ENCODE data around the gene APOA5. TPM values are rescaled to one million over a fixed set of nuclear protein-coding genes. Genes with fewer than 3 reads are reported as not detected.

The APOA5 gene
- total and polyA plus RNA-seq, 2 of the 13 experiments (the other 11 are each of a cell fraction or from before 2014, with no cell fraction given), result 44.0 to 49.1 TPM

DNA sequence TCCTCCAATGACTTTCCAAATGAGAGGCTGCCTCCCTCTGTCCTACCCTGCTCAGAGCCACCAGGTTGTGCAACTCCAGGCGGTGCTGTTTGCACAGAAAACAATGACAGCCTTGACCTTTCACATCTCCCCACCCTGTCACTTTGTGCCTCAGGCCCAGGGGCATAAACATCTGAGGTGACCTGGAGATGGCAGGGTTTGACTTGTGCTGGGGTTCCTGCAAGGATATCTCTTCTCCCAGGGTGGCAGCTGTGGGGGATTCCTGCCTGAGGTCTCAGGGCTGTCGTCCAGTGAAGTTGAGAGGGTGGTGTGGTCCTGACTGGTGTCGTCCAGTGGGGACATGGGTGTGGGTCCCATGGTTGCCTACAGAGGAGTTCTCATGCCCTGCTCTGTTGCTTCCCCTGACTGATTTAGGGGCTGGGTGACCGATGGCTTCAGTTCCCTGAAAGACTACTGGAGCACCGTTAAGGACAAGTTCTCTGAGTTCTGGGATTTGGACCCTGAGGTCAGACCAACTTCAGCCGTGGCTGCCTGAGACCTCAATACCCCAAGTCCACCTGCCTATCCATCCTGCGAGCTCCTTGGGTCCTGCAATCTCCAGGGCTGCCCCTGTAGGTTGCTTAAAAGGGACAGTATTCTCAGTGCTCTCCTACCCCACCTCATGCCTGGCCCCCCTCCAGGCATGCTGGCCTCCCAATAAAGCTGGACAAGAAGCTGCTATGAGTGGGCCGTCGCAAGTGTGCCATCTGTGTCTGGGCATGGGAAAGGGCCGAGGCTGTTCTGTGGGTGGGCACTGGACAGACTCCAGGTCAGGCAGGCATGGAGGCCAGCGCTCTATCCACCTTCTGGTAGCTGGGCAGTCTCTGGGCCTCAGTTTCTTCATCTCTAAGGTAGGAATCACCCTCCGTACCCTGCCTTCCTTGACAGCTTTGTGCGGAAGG, 40.9 kb upstream of the APOA5 start (continued):
- TF ChIP-seq ZNF329 (CRISPR knock-in tag; IDR thresholded peaks at IDR 0.05; ENCODE audit: low read depth) (0 out of 2 replicates have a peak, but pooled peaks have one; percentile 48), ZNF75D (CRISPR knock-in tag; IDR thresholded peaks at IDR 0.05; ENCODE audit: borderline replicate concordance) (no peak), SP140L (CRISPR knock-in tag; IDR thresholded peaks at IDR 0.05; ENCODE audit: borderline replicate concordance) (peak; percentile 87; the same call in 1 of the 2 replicates), ZBTB1 (CRISPR knock-in tag; IDR thresholded peaks at IDR 0.05; ENCODE audit: borderline replicate concordance) (no peak), NCOA5 (CRISPR knock-in tag; IDR thresholded peaks at IDR 0.05) (0 out of 2 replicates have a peak, but pooled peaks have one; percentile 49), ARHGAP35 (CRISPR knock-in tag; IDR thresholded peaks at IDR 0.05; ENCODE audit: borderline replicate concordance) (no peak), ZNF549 (CRISPR knock-in tag; IDR thresholded peaks at IDR 0.05) (no peak), ZFP90 (CRISPR knock-in tag; IDR thresholded peaks at IDR 0.05; ENCODE audit: borderline replicate concordance) (peak; percentile 80; the same call in 1 of the 2 replicates), ZNF746 (CRISPR knock-in tag; IDR thresholded peaks at IDR 0.05) (peak; percentile 96), ZNF619 (CRISPR knock-in tag; IDR thresholded peaks at IDR 0.05) (0 out of 2 replicates have a peak, but pooled peaks have one; percentile 50), ZNF558 (CRISPR knock-in tag; IDR thresholded peaks at IDR 0.05; ENCODE audit: borderline replicate concordance) (no peak), POLR2AphosphoS2 (IDR thresholded peaks at IDR 0.05; ENCODE audit: low read depth, low read length) (peak; percentile 67; the same call in 1 of the 2 replicates), BCL6 (CRISPR knock-in tag; IDR thresholded peaks at IDR 0.05) (peak; percentile 92), FOXA3 (CRISPR knock-in tag; IDR thresholded peaks at IDR 0.05) (peak; percentile 99), ZNF674 (CRISPR knock-in tag; IDR thresholded peaks at IDR 0.05; ENCODE audit: low read depth) (no peak; the same call in 1 of the 2 replicates)
- TF ChIP-seq, protein P1, sequence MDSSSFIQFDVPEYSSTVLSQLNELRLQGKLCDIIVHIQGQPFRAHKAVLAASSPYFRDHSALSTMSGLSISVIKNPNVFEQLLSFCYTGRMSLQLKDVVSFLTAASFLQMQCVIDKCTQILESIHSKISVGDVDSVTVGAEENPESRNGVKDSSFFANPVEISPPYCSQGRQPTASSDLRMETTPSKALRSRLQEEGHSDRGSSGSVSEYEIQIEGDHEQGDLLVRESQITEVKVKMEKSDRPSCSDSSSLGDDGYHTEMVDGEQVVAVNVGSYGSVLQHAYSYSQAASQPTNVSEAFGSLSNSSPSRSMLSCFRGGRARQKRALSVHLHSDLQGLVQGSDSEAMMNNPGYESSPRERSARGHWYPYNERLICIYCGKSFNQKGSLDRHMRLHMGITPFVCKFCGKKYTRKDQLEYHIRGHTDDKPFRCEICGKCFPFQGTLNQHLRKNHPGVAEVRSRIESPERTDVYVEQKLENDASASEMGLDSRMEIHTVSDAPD (CRISPR knock-in tag; IDR thresholded peaks at IDR 0.05), result 0 out of 2 replicates have a peak, but pooled peaks have one; percentile 15
- TF ChIP-seq, protein P2, sequence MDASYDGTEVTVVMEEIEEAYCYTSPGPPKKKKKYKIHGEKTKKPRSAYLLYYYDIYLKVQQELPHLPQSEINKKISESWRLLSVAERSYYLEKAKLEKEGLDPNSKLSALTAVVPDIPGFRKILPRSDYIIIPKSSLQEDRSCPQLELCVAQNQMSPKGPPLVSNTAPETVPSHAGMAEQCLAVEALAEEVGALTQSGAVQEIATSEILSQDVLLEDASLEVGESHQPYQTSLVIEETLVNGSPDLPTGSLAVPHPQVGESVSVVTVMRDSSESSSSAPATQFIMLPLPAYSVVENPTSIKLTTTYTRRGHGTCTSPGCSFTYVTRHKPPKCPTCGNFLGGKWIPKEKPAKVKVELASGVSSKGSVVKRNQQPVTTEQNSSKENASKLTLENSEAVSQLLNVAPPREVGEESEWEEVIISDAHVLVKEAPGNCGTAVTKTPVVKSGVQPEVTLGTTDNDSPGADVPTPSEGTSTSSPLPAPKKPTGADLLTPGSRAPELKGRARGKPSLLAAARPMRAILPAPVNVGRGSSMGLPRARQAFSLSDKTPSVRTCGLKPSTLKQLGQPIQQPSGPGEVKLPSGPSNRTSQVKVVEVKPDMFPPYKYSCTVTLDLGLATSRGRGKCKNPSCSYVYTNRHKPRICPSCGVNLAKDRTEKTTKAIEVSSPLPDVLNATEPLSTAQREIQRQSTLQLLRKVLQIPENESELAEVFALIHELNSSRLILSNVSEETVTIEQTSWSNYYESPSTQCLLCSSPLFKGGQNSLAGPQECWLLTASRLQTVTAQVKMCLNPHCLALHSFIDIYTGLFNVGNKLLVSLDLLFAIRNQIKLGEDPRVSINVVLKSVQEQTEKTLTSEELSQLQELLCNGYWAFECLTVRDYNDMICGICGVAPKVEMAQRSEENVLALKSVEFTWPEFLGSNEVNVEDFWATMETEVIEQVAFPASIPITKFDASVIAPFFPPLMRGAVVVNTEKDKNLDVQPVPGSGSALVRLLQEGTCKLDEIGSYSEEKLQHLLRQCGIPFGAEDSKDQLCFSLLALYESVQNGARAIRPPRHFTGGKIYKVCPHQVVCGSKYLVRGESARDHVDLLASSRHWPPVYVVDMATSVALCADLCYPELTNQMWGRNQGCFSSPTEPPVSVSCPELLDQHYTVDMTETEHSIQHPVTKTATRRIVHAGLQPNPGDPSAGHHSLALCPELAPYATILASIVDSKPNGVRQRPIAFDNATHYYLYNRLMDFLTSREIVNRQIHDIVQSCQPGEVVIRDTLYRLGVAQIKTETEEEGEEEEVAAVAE (CRISPR knock-in tag; IDR thresholded peaks at IDR 0.05; ENCODE audit: borderline replicate concordance), result peak; percentile 95
- TF ChIP-seq, protein P3, sequence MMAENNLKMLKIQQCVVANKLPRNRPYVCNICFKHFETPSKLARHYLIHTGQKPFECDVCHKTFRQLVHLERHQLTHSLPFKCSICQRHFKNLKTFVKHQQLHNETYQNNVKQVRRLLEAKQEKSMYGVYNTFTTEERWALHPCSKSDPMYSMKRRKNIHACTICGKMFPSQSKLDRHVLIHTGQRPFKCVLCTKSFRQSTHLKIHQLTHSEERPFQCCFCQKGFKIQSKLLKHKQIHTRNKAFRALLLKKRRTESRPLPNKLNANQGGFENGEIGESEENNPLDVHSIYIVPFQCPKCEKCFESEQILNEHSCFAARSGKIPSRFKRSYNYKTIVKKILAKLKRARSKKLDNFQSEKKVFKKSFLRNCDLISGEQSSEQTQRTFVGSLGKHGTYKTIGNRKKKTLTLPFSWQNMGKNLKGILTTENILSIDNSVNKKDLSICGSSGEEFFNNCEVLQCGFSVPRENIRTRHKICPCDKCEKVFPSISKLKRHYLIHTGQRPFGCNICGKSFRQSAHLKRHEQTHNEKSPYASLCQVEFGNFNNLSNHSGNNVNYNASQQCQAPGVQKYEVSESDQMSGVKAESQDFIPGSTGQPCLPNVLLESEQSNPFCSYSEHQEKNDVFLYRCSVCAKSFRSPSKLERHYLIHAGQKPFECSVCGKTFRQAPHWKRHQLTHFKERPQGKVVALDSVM (CRISPR knock-in tag; IDR thresholded peaks at IDR 0.05), result peak; percentile 95
- TF ChIP-seq, protein P4, sequence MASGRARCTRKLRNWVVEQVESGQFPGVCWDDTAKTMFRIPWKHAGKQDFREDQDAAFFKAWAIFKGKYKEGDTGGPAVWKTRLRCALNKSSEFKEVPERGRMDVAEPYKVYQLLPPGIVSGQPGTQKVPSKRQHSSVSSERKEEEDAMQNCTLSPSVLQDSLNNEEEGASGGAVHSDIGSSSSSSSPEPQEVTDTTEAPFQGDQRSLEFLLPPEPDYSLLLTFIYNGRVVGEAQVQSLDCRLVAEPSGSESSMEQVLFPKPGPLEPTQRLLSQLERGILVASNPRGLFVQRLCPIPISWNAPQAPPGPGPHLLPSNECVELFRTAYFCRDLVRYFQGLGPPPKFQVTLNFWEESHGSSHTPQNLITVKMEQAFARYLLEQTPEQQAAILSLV (CRISPR knock-in tag; IDR thresholded peaks at IDR 0.05; ENCODE audit: borderline replicate concordance), result peak; percentile 82

Measured in HepG2 (cell line).